Activated CD4-positive, alpha-beta T cell treated with anti-CD3 and anti-CD28 coated beads for 24 hours (primary cell): ENCODE results near the gene ABCC6.
"Not testable (repeated sequence)": the region's sequence is repeated elsewhere in the genome, so short reads cannot be mapped to it uniquely, and the experiment has no call there.

Experiments used
- DNase-seq, 2 donors: peaks; one replicate each; pipeline ENCODE4 v3.0.0-alpha.2; 2020; ENCODE audit warnings: low read depth in 2 of 2

ABCC6 gene

GRCh38 chr16:16161319-16161718 is 62.0 kb downstream of the ABCC6 start:
- no peak for DNase-seq

- DNase-seq: no peak
These were observed 63.6 kb downstream of the ABCC6 start for GRCh38 chr16:16159662-16160061.

- DNase-seq: no peak
These were observed 64.4 kb downstream of the ABCC6 start for GRCh38 chr16:16158741-16159374.

GRCh38 chr16:16158082-16158658 is 65.1 kb downstream of the ABCC6 start:
- DNase-seq: no peak

GRCh38 chr16:16157166-16157565 is 66.1 kb downstream of the ABCC6 start:
- no peak for DNase-seq

- no peak for DNase-seq
These were observed 68.1 kb downstream of the ABCC6 start for GRCh38 chr16:16155234-16155633.

GRCh38 chr16:16154281-16154951 is 68.9 kb downstream of the ABCC6 start:
- DNase-seq: no peak

GRCh38 chr16:16153000-16153399 is 70.3 kb downstream of the ABCC6 start:
- not testable (repeated sequence) for DNase-seq

GRCh38 chr16:16151315-16151714 is 72.0 kb downstream of the ABCC6 start:
- no peak for DNase-seq

GRCh38 chr16:16150878-16151152 is 72.5 kb downstream of the ABCC6 start:
- DNase-seq: no peak

- DNase-seq: no peak
These were observed 73.0 kb downstream of the ABCC6 start for GRCh38 chr16:16150117-16150877.

- DNase-seq: no peak
These were observed 73.6 kb downstream of the ABCC6 start for GRCh38 chr16:16149710-16150116.

GRCh38 chr16:16148755-16149154 is 74.5 kb downstream of the ABCC6 start:
- no peak for DNase-seq

- not testable (repeated sequence) for DNase-seq
These were observed 75.2 kb downstream of the ABCC6 start for GRCh38 chr16:16148000-16148599.

- no peak for DNase-seq
These were observed 75.8 kb downstream of the ABCC6 start for GRCh38 chr16:16147316-16147999.

GRCh38 chr16:16146380-16147315 is 76.6 kb downstream of the ABCC6 start:
- DNase-seq: no peak

GRCh38 chr16:16145286-16145685 is 78.0 kb downstream of the ABCC6 start:
- no peak for DNase-seq

- no peak for DNase-seq
These were observed 78.9 kb downstream of the ABCC6 start for GRCh38 chr16:16144416-16144815.

- no peak for DNase-seq
These were observed 79.4 kb downstream of the ABCC6 start for GRCh38 chr16:16143931-16144330.

- no peak for DNase-seq
These were observed 80.1 kb downstream of the ABCC6 start for GRCh38 chr16:16143038-16143763.
